SIG-M5 treated with dmso at 0.1 percent for 504 hours (cell line): ENCODE results near the gene THOP1.

Experiments
- DNase-seq: peaks from one replicate; lab custom pipeline; 2025; ENCODE audit not compliant: unreplicated experiment; lab: John Stamatoyannopoulos, UW

The THOP1 gene

DNA sequence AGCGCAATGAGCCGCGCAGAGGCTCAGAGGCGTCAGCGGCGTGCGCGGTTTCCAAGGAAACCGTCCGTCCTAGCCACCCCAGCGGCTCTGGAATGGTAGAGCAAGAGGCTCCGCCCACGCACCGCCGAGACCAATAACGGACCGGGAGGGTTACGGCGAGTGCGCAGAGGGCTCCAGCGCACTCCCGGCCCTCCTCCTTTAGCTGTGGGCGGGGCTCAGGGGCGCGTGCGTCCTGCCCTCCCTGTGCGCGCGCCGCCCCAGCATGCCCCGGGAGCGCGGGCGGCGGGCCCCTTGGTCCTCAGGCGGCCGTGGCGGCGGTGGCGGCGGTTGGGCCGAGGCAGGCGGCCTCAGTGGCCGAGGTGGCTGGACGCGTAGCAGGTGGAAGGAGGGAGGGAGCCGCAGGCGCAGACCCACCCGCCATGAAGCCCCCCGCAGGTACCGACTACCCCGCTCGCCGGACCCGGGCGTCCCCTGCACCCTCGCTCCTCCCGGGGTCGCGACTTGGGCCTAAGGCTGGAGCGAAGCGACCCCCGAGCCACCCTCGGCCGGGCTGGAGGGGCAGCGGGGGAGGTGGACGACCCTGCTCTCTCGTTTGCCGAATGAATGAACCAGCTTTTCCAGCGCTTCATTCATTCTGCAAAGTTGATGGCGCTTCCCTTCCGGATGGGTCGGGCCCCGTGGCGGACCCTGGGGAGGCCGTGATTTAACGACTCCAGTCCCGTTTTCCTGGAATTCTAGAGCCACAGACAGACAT is at the start of gene THOP1:
Gene THOP1 (plus strand): TSS at position 260 of the 754 bp plus-strand sequence. CDS start 160 bp downstream, at position 420.
- DNase-seq, result peak; percentile 96

DNA sequence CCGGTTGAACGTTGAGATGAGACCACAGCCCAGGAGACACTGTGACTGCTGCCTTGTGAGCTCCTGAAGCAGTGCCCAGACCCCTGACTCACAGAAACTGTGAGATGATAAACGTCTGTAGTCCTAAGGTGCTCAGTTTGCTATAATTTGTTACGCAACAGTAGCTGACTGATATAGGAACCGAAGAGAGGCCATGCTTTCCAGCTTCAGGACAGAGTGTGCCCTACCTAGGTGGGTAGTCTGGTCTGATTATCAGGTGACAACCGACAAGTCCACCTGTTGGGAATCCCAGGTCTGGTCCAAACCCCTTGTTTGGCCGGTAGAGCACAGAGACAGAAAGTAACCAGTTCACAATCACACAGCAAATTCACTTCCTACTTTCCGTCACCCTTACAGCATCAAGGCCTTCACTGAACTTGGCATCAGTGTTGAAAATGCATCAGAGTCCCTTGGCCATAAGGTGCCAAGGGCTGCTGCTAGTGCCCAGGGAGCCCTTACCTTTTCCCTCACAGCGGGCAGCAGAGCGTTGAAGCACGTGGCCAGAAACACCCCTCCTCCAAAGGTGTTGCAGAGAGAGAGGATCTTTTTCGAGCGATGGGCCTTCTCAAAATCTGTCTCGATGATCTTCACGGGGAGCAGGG is 48.6 kb upstream of the THOP1 start:
- no peak for DNase-seq

DNA sequence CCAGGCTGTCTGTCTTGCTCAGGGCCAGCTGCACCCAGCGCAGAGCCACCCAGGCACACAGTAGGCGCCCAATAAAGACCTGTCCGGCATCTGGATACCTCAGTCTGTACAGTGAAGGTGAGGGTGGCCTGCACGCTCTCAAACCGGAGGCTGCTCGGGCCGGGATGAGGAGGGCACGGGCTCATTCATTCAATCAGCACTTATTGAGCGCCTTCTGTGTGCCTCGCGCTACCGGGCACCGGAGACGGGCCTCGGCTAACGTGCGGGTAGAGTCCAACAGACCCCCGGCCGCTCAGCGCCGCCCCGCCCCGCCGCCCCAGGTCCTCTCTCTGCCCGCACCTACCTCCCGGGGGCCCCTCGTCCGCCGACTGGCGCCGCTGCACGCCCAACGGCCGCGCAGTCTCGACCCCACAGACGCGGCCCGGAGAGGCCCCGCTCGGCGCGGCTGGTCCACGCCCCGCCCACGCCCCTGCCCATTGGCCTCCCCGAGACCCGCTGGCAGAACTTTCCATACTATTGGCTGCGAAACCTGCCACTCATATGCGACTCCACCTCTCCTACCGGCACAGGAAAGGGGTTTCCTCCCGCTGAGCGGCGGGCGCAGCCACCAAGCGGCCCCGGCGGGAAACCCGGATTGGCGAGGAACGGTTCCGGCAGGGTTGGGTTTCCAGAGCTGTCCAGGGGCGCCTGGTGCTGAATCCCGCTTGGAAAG is 45.5 kb upstream of the THOP1 start, which contains the start of gene SLC39A3:
Gene SLC39A3 (minus strand): TSS at position 416 of the 712 bp plus-strand sequence. CDS start 2,760 bp downstream, outside the sequence.
- DNase-seq, result peak; percentile 91

DNA sequence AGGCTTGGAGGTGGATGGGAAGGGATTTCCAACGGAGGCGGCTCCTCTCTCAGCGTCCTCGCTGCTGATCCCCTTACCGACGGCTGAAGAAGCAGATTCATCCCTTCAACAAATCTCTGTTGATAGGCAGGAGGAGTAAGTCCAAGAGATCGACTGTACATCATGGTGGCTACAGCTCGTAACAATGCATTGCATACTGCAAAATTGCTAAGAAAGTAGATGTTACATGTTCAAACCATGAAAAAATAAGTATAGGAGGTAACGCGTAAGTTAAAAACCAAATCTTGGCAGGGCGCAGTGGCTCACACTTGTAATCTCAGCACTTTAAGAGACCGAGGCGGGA is 45.0 kb upstream of the THOP1 start:
- DNase-seq, result no peak

DNA sequence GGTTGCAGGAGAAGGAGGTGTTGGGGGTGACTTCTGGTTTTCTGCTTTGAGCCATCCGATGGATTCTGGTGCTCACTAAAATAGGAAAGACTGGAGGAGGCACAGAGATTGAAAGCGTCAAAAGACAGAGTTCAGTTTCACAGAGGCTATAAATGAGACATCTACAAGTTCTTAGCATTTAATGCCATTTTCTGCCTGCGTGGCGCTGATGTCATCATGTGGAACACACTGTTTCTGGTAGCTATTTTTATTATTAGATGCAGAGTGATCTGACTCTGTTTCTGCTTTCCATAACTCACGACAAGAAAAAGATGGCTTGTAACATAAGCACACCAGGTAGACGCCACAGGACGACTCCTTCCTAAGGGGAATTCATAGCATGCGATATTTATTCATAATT is 42.2 kb upstream of the THOP1 start:
- no peak for DNase-seq

DNA sequence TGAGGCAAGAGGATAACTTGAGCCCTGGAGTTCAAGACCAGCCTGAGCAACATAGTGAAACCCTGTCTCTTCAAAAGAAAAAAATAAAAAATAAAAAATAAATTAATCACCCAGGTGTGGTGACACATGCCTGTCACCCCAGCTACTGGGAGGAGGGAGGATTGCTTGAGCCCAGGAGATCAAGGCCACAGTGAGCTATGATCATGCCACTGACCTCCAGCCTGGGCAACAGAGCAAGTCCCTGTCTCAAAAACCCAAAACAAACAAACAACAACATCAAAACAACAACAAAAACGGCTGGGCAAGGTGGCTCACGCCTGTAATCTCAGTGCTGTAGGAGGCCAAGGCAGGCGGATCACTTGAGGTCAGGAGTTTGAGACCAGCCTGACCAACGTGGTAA is 41.2 kb upstream of the THOP1 start:
- no peak for DNase-seq

DNA sequence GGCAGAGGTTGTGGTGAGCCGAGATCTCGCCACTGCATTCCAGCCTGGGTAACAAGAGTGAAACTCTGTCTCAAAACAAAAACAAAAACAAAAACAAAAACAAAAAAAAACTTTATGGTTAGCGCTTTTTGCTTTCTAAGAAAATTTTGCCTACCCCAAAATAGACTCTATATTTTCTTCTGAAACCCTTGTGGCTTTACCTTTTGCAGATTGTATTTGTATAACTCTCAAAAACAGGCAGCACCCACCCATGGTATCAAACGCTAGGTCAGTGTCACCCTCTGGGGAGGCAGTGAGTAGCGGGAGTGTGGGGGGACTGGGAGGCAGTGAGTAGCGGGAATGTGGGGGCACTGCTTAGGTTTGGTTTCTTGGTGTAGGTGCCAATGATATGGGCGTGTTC is 38.0 kb upstream of the THOP1 start:
- no peak for DNase-seq

DNA sequence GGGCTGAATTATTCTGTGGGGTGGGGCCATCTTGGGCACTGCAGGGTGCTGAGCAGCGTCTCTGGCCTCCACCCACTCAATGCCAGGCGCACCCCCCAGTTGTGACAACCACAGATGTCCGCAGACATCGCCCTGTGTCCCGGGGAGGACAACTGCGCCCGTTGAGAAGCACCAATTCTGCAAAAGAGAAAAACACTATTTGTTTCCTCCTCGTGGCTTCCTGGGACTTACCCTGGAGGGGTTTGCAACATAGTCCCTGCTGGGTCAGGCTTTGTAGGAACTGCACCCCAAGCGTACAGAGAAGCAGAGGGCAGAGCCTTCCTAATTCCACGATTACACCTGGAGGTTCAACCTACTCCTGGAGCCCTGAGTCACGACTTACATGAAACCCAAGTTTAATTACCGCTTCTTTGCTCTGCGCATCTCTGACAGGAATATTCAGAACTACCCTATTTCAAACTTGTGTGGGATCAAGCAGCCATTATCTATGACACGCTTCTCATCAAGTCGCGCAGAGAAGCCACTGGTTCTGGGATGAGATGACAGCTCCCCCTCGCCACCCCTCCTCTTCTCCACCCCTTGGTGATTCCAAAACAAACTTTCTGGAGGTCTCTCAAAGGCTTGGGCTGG is 34.4 kb upstream of the THOP1 start:
- no peak for DNase-seq

DNA sequence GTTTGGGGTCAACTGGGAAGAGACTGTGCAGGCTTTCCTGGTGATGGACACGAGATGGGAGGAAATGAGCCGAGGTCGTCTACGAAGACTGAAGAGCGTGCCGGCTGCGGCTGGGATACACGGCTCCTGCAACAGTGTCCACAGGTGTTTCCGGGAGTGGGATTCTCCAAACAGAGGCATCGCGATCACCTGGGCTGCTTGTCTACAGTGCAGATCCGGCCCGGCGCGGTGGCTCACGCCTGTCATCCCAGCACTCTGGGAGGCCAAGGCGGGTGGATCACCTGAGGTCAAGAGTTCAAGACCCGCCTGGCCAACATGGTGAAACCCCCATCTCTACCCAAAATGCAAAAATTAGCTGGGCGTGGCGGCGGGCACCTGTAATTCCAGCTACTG is 33.9 kb upstream of the THOP1 start:
- no peak for DNase-seq

DNA sequence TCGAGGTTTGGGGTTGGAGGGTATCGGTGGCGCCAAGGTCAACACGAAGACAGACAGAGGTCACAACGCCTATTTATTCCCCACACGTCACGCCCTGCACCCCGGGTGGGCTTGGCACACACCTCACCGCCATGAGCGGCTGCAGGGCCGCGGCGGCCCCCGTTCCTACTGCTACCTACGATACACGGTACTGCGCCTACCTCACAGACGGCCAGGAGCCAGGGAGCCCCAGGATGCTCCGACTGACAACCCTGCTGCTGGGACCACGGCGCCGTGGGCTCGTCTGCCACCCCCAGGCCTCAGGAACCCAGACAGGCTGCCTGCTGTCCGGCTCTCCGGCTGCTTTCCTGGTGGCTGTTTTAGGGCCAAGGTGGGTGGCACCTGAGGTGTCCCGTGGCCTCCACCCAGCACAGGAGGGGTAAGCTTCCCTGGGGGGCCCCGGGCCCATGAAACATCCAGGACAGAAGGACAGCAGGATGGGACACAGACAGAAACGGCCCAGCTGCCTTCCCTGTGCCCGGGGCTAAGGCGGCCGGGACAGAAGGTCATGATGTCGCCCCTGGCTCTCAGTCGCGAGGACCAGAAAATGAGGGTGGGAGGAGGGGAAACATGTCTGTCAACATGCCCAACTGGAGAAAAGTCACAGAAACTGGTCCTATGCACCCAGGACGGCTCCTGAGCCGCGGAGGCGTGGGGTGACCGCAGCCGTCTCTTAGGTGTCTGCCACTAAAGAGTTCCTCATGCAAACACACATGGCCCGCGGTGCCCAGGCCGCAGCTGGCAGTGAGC is 30.4 kb upstream of the THOP1 start:
- no peak for DNase-seq

DNA sequence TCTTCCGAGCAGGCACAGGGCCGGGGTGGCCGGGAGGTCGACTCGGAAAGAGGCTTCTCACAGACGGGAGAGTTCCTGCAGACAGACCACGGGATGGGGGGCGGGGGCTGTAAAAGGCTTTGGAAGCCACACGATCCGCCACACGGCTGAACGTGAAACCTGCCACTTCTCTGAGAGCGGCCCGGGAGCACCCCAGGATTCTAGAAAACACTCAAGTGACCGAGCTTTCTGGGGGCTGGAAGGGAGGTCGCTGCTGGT is 29.9 kb upstream of the THOP1 start:
- no peak for DNase-seq

DNA sequence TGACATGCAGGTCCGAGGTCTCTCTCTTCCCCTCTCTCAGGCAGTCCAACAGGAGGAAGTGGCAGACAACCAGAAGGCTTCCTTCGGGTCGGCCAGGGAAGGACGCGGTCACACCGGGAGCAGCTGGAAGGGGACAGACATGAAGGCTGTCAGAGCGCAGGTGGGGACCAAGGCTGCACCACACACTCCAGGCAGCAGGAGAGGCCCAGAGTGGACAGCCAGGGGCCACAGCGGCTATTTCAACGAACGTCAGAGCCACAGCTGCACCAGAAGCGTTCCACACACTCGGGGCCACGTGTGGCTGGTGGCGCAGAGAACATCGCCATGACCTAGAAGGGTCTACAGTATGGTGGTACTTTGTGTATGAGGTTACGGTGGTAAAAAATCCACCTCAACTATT is 29.5 kb upstream of the THOP1 start:
- no peak for DNase-seq

DNA sequence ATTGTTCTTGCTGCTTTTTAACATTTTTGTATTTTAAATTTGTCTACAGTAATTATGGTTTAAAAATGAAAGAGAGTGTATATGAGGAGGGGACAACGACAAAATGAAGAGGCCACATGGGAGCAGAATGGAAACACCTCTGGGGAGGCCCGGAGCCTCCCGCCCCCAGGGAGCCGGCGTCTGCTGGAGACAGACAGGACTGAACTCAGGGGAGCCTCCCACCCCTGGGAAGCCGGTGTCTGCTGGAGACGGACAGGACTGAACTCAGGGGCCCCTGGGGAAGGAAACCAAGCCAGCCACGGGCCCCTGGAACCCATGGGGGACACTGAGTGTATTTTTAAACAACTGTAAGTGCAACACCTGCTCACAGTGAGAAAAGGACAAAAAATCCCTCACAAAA is 28.8 kb upstream of the THOP1 start:
- no peak for DNase-seq

DNA sequence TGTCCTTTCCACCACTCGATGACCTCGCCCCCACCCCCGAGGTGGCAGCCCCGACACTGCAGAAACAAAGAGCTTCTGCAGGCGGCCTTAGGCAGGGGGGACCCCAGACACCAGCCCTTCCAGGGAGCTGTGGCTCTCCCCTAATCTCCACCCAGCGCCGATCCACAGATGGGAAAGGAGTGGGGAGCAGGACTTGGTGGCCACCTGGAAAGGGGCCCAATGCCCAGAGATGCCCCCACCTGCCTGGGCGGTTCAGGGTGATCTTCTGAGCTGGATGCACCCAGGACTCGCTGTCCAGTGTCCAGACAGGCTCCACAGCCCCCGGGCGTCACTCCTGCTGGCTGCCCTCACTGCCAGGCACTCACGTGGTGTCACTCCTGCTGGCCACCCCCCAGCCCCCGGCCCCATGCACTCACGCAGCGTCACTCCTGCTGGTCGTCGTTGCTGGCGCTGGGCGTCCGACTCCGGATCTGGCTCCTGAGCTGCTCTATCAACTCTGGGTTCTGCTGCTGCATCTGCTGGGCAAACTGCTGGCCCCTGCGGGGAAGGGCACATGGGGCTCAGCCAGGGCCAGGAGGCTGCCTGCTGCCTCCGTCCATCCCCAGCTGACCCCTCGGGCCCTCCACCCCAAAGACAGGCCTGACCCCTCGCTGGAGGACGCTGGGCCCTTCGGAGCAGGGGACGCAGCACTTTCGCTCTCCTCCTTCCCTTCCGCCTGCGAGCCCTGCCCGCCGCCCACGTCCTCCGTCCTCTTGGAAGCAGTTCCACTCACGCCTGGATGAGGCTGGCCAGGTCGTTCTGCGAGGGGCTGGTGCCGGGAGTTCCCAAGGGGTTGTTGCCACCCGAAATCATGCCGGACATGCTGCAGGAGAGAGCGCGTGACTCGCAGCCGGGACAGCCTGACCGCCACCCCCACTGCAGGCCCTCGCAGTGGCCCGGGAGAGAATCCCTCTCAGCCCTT is 28.1 kb upstream of the THOP1 start:
- no peak for DNase-seq

DNA sequence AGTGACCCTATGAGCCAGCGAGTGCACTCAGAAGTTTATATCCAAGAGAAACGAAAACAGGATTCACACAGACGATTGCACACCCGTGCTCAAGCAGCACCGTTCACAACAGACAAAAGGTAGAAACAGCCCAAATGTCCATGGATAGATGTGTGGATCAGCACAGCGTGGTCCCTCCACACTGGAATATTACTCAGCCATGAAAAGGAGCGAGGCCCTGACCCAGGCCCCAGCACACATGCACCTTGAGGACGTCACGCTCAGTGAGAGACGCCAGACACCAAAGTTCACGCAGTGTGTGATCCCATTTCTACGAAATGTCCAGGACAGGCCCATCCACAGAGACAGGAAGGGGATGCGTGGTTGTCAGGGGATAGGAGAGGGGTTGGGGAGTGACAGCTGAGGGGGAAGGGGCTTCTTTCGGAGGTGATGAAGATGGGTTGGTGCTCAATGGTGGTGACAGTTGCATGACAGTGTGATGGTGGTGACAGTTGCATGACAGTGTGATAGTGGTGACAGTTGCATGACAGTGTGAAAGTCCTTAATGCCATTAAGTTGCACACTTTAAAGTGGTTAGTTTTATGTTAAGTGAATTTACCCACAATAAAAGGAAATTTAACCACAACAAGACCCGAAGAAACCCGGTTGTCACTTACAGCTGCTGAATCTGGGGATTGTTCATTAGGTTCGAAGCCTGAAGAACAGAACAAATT is 26.5 kb upstream of the THOP1 start:
- DNase-seq, result no peak

DNA sequence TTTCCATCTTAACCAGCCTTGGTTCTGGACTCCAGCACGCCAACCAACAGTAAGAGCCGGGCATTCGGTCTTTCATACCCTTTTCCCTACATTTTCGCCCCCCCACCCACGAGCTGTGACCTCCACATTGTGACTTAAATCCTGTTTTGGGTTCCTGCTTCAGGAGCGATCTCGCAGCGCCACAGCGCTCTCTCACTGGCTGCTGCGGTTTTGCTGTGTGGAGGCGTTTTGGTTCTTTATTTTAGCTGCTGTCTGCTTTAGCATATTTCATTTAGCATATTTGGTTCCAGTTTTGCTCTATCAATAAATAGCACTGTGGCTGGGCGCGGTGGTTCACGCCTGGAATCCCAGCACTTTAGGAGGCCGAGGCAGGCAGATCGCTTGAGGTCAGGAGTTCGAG is 25.9 kb upstream of the THOP1 start:
- DNase-seq, result no peak

DNA sequence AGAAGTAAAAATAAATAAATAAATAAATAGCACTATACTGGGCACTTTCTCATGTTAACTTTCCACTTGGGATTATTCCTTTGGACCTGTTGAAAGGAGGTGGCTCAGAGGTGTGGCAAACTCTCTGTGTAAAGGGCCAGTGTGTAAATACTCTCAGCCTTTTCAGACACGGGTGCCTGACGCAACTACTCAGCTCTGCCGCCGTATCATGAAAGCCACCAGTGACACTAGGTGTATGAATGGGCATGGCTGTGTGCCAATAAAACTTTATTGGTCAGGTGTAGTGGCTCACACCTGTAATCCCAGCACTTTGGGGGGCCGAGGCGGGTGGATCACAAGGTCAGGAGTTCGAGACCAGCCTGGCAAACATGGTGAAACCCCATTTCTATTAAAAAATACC is 25.3 kb upstream of the THOP1 start:
- DNase-seq, result no peak

DNA sequence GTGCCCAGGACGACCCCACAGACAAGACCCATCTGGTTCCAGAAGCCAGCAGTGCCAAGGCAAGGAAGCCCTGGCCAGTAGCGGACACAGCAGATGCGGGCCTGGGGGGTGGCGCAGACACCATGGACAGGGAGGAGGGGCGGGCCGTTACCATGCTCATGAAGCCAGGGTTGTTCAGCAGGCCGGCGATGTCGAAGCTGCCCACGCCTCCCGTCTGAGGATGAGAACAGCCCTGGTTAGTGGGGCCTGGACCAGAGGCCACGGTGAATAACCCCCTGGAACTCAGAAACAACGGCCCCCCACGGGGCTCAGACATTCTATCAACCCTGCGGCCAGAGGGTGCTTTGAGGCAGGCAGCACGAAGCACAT is 24.0 kb upstream of the THOP1 start:
- no peak for DNase-seq
